HG03460 (cell line): ENCODE measurements around the gene TTC28.

Source experiments
- ATAC-seq: cut with Tn5 transposase; IDR thresholded peaks from one replicate; pipeline ENCODE4 v1.9.1; 2021; ENCODE audit not compliant: unreplicated experiment

The TTC28 gene

GRCh38 chr22:27993774-27994350, 685.8 kb downstream of the TTC28 start:
- ATAC-seq: no peak

- ATAC-seq: no peak
Observed at GRCh38 chr22:27993201-27993635, 686.4 kb downstream of the TTC28 start.

- no peak for ATAC-seq
Observed at GRCh38 chr22:27992294-27993165, 687.1 kb downstream of the TTC28 start.

- ATAC-seq: no peak
Observed at GRCh38 chr22:27991586-27992293, 687.9 kb downstream of the TTC28 start.

GRCh38 chr22:27990879-27991278, 688.8 kb downstream of the TTC28 start:
- no peak for ATAC-seq

GRCh38 chr22:27990451-27990840, 689.2 kb downstream of the TTC28 start:
- no peak for ATAC-seq

GRCh38 chr22:27989758-27990450, 689.7 kb downstream of the TTC28 start:
- no peak for ATAC-seq

- no peak for ATAC-seq
Observed at GRCh38 chr22:27988704-27989103, 690.9 kb downstream of the TTC28 start.

GRCh38 chr22:27987557-27987956, 692.1 kb downstream of the TTC28 start:
- ATAC-seq: no peak

GRCh38 chr22:27986937-27987336, 692.7 kb downstream of the TTC28 start:
- ATAC-seq: no peak

- no peak for ATAC-seq
Observed at GRCh38 chr22:27986459-27986858, 693.2 kb downstream of the TTC28 start.

GRCh38 chr22:27985323-27986275, 694.0 kb downstream of the TTC28 start:
- ATAC-seq: no peak

GRCh38 chr22:27984723-27985122, 694.9 kb downstream of the TTC28 start:
- no peak for ATAC-seq

GRCh38 chr22:27984001-27984695, 695.5 kb downstream of the TTC28 start:
- no peak for ATAC-seq

- no peak for ATAC-seq
Observed at GRCh38 chr22:27983361-27983791, 696.3 kb downstream of the TTC28 start.

- no peak for ATAC-seq
Observed at GRCh38 chr22:27982630-27983180, 696.9 kb downstream of the TTC28 start.

GRCh38 chr22:27982106-27982505, 697.5 kb downstream of the TTC28 start:
- ATAC-seq: no peak

GRCh38 chr22:27980424-27981148, 699.1 kb downstream of the TTC28 start:
- no peak for ATAC-seq

GRCh38 chr22:27978802-27979201, 700.8 kb downstream of the TTC28 start:
- no peak for ATAC-seq
